ENCODE data around the gene PFKM.

PFKM gene

GRCh38 chr12:48160046-48160445, 40.9 kb downstream of the PFKM start:
- no peak for DNase-seq

GRCh38 chr12:48160807-48161206, 41.6 kb downstream of the PFKM start:
- DNase-seq = no peak

GRCh38 chr12:48163150-48163747, 44.1 kb downstream of the PFKM start:
- no peak for DNase-seq

GRCh38 chr12:48164451-48164850, 45.3 kb downstream of the PFKM start:
- no peak for DNase-seq

GRCh38 chr12:48165089-48165981, 46.2 kb downstream of the PFKM start:
- no peak for DNase-seq

GRCh38 chr12:48169011-48169410, 49.8 kb downstream of the PFKM start:
- no peak for DNase-seq

- DNase-seq = no peak
Measured at GRCh38 chr12:48175613-48176416, 56.7 kb downstream of the PFKM start.

GRCh38 chr12:48176417-48176751, 57.2 kb downstream of the PFKM start:
- DNase-seq = no peak

- DNase-seq = no peak
Measured at GRCh38 chr12:48177982-48178381, 58.8 kb downstream of the PFKM start.

- DNase-seq = no peak
Measured at GRCh38 chr12:48179466-48179865, 60.3 kb downstream of the PFKM start.

- DNase-seq = no peak
Measured at GRCh38 chr12:48180424-48180823, 61.3 kb downstream of the PFKM start.

- no peak for DNase-seq
Measured at GRCh38 chr12:48180857-48181495, 61.8 kb downstream of the PFKM start.

GRCh38 chr12:48182631-48183030, 63.5 kb downstream of the PFKM start:
- no peak for DNase-seq

- DNase-seq = peak; percentile 34
Measured at GRCh38 chr12:48183091-48183875, 64.1 kb downstream of the PFKM start, which contains the start of gene CCDC184. TSS of gene CCDC184 (plus strand) at chr12:48183644. CDS start at chr12:48184123, 479 bp downstream.

- no peak for DNase-seq
Measured at GRCh38 chr12:48183876-48184548, 64.8 kb downstream of the PFKM start.

GRCh38 chr12:48184549-48184922, 65.4 kb downstream of the PFKM start:
- DNase-seq = no peak

GRCh38 chr12:48185181-48185919, 66.2 kb downstream of the PFKM start:
- no peak for DNase-seq

GRCh38 chr12:48187916-48188695, 68.9 kb downstream of the PFKM start:
- DNase-seq = no peak

GRCh38 chr12:48189331-48190125, 70.4 kb downstream of the PFKM start:
- DNase-seq = peak; percentile 9

Measured in DMS 273 treated with DMSO at 0.1 percent for 48 hours (cell line).